ENCODE measurements around the gene SLC52A3. TPM values are rescaled to one million over a fixed set of nuclear protein-coding genes. Genes with fewer than 3 reads are reported as not detected.
"Not testable (repeated sequence)": the region's sequence is repeated elsewhere in the genome, so short reads cannot be mapped to it uniquely, and the experiment has no call there.

SLC52A3 gene
- polyA plus RNA-seq, 10 donors: 0.16 to 0.63 (median 0.37) TPM

GRCh38 chr20:728256-728944, 39.9 kb downstream of the SLC52A3 start:
- DNase-seq: peak in 2 of 3 donors; percentile 65 to 78

- no peak for DNase-seq
These were observed 42.1 kb downstream of the SLC52A3 start for GRCh38 chr20:726160-726559.

GRCh38 chr20:725491-725890, 42.8 kb downstream of the SLC52A3 start:
- DNase-seq: no peak

- DNase-seq: not testable (repeated sequence)
These were observed 43.5 kb downstream of the SLC52A3 start for GRCh38 chr20:724797-725196.

- DNase-seq: no peak
These were observed 44.5 kb downstream of the SLC52A3 start for GRCh38 chr20:723756-724155.

- no peak for DNase-seq
These were observed 45.3 kb downstream of the SLC52A3 start for GRCh38 chr20:722822-723644.

GRCh38 chr20:721876-722275, 46.4 kb downstream of the SLC52A3 start:
- DNase-seq: no peak

GRCh38 chr20:719816-720215, 48.5 kb downstream of the SLC52A3 start:
- peak in 1 of 3 donors; percentile 32 for DNase-seq

- no peak for DNase-seq
These were observed 49.2 kb downstream of the SLC52A3 start for GRCh38 chr20:719068-719467.

GRCh38 chr20:717832-718231, 50.5 kb downstream of the SLC52A3 start:
- DNase-seq: no peak

- no peak for DNase-seq
These were observed 51.0 kb downstream of the SLC52A3 start for GRCh38 chr20:717271-717670.

- DNase-seq: no peak
These were observed 53.8 kb downstream of the SLC52A3 start for GRCh38 chr20:714453-714852.

- no peak for DNase-seq
These were observed 56.7 kb downstream of the SLC52A3 start for GRCh38 chr20:711576-711975.

GRCh38 chr20:710780-711450, 57.4 kb downstream of the SLC52A3 start:
- DNase-seq: no peak

Other genes starting within 250 kb of the SLC52A3 start
- 100 to 1,000 TPM in 7 of 10 donors, 10 to 100 TPM in 3; 84.1 to 135 (median 115) TPM for gene CSNK2A1, start 224.7 kb downstream of the SLC52A3 start, polyA plus RNA-seq (ENCODE audit: insufficient read length in 10 of 10)
- gene TCF15, start 158.2 kb downstream of the SLC52A3 start, polyA plus RNA-seq (ENCODE audit: insufficient read length in 10 of 10): 1 to 10 TPM; 2.8 to 5.3 (median 3.8) TPM
- 10 to 100 TPM in 4 of 10 donors, 1 to 10 TPM in 6; 6.8 to 11.7 (median 9.5) TPM for gene SRXN1, start 115.3 kb downstream of the SLC52A3 start, polyA plus RNA-seq (ENCODE audit: insufficient read length in 10 of 10)
- gene SCRT2, start 92.7 kb downstream of the SLC52A3 start, polyA plus RNA-seq (ENCODE audit: insufficient read length in 10 of 10): under 1 TPM in 2 of 10 donors, not detected in 8; 0.04 to 0.18 TPM
- 10 to 100 TPM in 6 of 10 donors, 1 to 10 TPM in 4; 8.3 to 21.4 (median 12.3) TPM for gene FAM110A, start 65.2 kb upstream of the SLC52A3 start, polyA plus RNA-seq (ENCODE audit: insufficient read length in 10 of 10)
- under 1 TPM in 9 of 10 donors, not detected in 1; 0.03 to 0.18 (median 0.06) TPM for gene ANGPT4, start 147.8 kb upstream of the SLC52A3 start, polyA plus RNA-seq (ENCODE audit: insufficient read length in 10 of 10)
- under 1 TPM in 8 of 10 donors, not detected in 2; 0.11 to 0.95 (median 0.21) TPM for gene RSPO4, start 233.8 kb upstream of the SLC52A3 start, polyA plus RNA-seq (ENCODE audit: insufficient read length in 10 of 10)

Measured in muscle of back (tissue), 11 donors.